GM12872 (cell line): ENCODE measurements around the gene ARHGAP25.
A peak's percentile ranks its signal among the peaks of the same experiment; 100 is the strongest.

Source experiments
- CTCF ChIP-seq: IDR thresholded peaks from 3 replicates; pipeline ENCODE4 v1.5.1; 2011; ENCODE audit warnings: low read depth, mild to moderate bottlenecking, low read length, moderate library complexity; ENCODE audit not compliant: insufficient read depth

ARHGAP25 gene

GRCh38 chr2:68750592-68751396, 16.2 kb downstream of the ARHGAP25 start:
- no peak for TF ChIP-seq CTCF

- TF ChIP-seq CTCF: peak; percentile 95
Measured at GRCh38 chr2:68751397-68752339, 17.1 kb downstream of the ARHGAP25 start.

GRCh38 chr2:68753318-68753717, 18.7 kb downstream of the ARHGAP25 start:
- no peak for TF ChIP-seq CTCF

- no peak for TF ChIP-seq CTCF
Measured at GRCh38 chr2:68755071-68755470, 20.5 kb downstream of the ARHGAP25 start.

GRCh38 chr2:68756178-68756577, 21.6 kb downstream of the ARHGAP25 start:
- TF ChIP-seq CTCF: no peak

- no peak for TF ChIP-seq CTCF
Measured at GRCh38 chr2:68757081-68757480, 22.5 kb downstream of the ARHGAP25 start.

- TF ChIP-seq CTCF: no peak
Measured at GRCh38 chr2:68762100-68762499, 27.5 kb downstream of the ARHGAP25 start.
